GM18508 (cell line): ENCODE results near the gene NLRC3.

Experiments
- ATAC-seq: cut with Tn5 transposase; IDR thresholded peaks from one replicate; pipeline ENCODE4 v1.9.1; 2021; ENCODE audit warnings: moderate number of reproducible peaks; ENCODE audit not compliant: insufficient read depth, unreplicated experiment

The NLRC3 gene

DNA sequence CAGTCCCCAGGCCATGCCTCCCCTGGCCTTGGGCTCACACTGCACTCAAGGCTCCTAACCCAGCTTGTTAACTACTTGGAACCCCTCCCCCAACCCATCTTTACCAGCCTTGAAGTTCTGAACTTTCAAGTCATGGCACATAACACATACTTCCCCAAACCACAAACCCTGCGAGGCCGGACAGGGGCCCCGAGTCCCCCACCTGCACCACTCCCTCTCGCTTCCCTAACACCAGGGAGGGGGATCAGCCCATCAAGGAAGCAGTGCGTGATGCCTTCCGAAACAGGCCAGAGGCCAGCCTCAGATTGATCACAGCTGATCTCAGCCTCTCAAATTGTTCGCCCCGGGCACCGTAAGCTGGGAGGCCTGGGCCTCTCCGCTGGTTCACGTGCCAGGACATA lies 3.0 kb upstream of the NLRC3 start:
- ATAC-seq: no peak

DNA sequence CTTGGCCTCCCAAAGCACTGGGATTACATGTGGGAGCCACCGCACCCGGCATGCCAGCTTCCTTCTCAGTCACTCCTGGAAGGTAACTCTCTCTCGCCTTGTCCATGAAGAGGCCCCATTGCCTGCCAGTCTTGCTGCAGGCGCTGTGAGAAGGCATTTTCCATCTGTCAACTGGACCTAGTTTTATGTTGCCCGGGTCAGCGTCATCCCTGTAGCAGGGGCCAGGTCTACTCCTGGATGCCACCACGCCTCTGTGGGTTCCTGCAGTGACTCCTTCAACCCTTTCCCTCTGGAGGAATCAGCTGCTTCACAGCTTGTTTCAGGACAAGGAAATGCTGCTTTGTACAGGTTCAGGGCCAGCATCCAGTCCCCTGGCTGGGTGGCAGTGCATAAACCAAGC lies 2.6 kb upstream of the NLRC3 start:
- no peak for ATAC-seq

DNA sequence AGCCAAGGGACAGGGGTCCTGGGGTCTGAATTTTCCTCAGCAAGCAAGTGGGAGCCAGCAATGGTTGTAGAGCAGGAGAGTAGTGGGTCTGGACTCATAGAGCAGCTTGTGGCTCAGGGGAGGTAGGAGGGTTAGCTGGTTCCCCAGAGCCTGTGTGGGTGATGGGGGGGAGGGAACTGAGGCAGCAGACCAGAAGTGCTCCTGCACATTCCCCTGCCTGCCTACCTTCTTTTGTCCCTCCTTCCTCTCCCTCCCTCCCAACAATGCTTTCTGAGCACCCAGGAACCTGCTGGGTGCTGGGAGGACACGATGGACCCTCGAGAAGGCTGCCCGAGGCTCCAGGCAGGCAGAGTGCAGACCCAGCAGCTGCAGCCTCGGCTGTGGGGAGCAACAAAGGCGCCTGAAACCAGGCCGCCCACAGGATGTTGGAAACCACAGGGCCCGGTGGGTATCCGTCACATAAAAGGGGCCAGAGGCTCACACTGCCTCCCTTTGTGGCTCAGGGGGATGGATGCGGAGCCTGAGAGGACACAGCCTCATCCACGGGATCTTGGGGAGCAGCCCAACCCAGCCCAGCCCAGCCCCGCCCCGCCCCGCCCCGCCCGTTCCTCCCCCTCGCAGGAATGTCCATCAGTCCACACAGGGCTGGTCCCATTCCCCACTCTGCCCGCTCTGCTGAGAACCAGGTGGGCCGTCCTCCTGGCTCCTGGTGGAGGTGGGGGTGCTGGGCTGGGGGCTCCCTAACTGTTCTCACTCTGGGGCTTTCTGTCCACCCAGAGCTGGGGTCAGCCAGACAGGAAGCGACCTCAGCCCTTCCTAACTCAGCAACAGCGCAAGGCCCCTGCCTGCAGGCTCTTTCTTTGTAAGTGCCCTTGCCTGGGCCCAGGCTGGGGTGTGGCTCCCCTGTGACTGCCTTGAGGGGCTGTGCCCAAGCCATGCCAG lies 1.7 kb upstream of the NLRC3 start:
- ATAC-seq: no peak

DNA sequence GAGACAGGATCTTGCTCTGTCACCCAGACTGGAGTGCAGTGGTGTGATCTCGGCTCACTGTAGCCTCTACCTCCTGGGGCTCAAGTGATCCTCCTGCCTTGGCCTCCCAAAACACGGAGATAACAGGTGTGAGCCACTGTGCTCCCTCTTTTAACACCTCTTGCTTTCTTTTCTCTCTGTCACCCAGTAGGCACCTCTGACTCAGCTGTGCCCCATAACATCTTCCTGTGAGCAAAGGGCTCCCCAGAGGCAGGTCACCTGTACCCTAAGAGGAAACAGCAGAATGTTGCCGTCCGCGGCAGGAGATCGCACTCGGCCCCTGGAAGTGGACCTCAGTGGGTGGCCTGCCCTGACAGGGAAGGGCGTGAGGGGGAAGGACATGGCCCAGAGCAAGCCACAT lies 918 bp upstream of the NLRC3 start:
- no peak for ATAC-seq

DNA sequence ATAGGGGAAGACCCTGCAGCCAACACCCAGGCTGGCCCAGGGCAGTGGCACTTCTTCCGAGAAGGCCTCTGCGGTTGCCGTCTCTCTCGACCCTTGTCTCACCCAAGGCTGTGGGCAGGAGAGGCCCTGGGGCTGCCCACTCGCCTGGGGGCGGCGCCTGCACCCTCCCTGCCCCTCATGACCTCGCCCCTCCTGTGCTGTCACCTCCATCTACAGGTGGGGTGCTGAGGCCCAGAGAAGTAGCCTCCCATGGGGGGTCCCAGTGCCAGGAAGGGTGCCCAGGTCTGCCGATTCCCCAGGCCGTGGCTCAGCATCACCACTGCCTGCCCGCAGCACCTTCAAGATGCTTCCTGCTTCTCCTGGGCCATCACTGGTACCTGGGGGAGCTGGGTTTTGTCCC lies 992 bp downstream of the NLRC3 start:
- no peak for ATAC-seq

DNA sequence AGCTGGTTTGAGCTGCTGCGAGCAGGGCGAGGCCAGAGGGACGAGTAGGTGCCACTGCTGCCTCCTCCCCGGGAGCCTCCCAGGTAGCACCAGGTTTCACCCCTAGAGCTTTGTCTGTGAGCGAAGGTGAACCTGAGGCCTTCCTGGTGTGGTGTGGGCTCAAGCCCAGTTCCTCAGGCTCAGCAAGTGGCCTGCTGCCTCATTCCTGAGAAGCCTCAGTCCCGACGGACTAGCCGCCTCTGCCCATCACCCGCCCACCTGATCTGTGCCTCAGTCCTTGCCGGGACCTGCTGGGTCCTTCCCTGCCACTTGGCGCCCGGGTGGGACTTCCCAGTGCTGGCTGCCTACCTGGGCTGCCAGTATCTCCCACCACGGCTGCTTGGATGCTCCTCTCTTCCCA lies 1.7 kb downstream of the NLRC3 start:
- no peak for ATAC-seq

DNA sequence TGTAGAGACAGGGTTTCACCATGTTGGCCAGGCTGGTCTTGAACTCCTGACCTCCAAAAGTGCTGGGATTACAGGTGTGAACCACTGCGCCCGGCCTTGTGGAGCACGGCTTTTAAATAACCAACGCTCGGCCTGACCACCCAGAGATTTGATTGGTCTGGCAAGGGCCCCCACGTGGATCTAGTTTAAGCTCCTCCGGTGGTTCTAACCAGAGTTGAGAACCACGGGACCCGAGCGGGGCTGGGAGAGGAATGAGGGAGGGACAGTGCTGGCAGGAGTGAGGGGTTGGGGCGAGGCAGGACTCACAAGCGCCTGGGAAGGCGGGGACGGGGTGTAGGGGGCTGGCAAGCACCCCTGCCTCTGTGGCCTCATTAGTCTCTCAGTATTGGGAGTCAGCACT lies 3.0 kb downstream of the NLRC3 start:
- no peak for ATAC-seq

DNA sequence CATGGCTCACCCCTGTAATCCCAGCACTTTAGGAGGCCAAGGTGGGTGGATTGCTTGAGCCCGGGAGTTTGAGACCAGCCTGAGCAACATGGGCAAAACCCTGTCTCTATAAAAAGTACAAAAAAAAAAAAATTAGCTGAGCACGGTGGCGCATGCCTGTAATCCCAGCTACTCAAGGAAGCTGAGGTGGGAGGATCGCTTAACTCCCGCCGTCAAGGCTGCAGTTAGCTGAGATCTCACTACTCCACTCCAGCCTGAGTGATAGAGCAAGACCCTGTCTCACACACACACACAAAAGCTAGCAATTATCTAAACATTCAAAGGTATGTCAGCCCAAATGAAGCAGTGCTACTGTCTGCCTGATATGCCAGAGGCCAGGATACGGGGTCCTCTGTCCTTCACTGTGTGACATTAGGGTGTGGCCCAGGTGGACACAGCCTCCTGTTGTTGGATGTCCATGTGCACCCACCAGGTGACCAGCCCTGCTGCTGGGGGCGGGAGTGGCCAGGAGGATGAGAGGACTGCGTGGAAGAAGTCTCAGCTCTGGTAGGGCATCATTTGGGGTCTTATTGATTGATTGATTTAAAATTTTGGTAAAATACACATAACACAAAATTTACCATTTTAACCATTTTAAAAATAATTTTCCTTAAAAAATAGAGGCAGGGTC lies 3.9 kb downstream of the NLRC3 start:
- no peak for ATAC-seq

DNA sequence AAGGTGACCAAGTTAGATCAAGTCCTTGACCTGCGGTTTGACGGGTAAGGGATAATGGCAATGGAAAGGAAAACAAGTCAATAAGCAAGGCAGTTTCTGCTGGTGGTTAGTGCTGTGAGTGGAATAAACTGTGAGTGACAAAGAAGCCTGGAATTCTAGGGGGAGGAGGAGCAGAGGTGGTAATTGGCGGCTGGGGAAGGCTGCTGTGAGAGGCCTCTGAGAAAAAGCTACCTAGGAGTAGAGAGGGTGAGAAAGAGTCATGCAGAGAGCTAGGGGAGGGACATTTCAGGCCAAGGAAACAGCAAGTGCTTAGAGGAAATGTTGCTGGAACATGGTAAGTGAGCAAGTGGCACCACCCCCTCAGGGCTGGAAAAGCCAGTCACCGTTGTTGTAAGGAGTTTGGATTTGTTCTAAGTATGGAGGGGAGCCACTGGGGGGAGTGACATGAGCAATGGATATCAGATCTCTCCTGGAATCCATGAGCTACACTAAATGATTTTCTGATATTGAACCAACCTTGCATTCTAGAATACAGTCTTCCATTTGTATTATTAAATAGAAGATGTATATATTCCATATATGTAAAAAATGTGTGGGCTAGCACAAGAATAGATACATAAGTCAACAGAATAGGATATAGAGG lies 6.7 kb downstream of the NLRC3 start:
- ATAC-seq: no peak

DNA sequence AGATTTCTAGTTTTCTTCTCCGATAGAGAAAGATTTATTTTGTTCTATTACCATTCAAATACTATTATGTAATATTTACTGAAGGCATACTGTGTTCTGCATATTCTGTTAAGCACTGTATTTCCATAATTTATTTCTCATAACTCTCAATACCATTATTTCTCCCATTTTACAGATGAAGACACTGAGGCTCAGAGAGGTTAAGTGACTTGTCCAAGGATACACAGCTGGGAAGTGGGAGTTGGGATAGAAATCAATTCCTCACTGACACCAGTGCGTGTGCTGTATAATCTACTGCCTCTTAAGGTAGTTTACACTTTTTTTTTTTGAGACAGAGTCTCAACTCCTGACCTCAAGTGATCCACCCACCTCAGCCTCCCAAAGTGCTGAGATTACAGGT lies 7.4 kb downstream of the NLRC3 start:
- ATAC-seq: no peak

DNA sequence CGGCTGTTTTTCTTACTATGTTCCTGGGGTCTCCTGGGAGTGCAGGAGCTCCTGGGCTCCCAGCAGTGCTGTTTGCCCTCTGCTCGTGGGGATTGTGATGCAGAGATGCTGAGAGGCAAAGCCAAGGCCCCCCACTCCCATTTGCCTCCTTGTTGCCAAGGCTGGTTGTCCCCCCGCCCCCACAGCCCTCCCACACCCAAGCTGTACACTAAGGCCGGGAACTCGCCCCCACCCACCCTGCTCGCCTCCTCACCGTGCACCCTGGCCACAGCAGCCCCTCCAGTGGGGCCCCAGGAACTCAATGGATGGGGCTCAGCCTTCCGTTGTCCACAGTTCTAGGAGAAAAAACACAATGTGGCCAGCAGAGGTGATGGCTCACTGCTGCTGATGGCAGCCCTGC lies 10.2 kb downstream of the NLRC3 start:
- ATAC-seq: no peak

DNA sequence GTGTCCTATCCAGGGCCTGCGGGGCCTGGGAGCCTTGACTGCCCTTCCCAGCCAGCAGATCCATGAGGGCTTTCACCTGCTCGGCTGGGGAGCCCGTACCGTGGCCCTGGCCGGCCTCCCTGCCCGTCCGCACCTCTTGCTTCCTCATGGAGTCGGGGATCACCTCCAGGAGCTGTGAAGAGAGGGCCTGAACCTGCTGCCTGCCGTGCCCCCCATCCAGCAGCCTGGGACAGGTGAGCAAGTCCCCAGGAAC lies 12.4 kb downstream of the NLRC3 start:
- no peak for ATAC-seq

DNA sequence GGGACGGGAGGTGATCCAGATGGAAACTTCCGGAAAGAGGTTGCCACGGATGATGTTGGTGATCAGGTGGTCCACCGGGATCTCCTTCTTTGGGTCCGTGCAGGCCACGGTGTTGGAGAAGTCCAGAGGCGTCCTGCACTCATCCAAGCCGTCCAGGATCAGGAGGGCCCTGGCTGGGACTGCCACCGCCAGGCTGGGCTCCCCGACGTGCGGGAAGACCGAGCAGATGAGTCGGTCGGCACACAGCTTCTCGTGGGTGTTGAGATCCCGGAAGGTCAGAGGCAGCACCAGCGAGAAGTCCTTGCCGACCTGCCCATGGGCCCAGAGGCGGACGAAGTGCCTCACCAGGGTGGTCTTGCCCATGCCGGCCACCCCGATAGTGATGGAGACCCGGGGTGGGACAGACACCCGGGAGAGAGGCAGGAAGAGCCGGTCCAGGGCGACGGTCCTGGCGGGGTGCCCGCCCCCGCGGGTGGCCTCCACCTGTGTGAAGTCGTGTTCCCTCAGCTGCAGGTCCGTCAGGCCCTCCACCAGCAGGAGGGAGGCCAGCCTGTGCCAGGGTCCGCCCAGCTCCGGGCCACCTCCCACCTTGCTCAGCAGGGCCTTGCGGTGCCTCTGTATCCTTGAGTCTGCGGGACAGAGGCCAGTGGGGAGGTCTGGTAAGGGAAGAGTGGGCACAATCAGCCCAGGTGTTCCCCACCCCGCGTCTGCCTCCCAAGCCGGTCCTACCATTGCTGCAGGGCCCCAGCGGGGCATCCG lies 12.9 kb downstream of the NLRC3 start:
- no peak for ATAC-seq

DNA sequence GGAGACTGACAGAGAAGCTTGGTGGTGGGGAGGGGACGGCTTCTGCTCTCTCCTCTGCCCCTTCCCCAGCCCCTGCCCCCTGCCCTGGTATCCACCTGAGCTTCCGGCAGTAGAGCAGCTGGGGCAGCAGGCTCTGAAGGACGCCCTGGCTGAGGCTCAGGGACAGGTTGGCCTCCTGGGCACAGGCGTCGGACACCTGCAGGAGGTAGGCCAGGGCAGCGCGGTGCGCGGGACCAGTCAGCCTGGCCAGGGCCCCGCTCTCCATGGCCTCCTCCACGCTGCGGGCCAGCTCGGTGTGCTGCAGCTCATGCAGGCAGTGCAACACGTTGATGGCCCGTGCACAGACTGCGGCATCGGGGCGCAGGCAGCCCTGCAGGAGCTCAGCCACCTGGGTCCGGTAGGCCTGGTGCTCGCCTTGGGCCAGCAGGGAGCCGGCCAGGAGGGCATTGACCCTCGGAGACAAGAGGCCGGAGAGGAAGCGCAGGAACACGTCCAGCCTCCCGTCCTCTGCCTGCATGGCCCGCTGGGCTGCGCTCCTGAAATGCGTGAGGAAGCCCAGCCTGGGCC lies 14.2 kb downstream of the NLRC3 start:
- no peak for ATAC-seq

DNA sequence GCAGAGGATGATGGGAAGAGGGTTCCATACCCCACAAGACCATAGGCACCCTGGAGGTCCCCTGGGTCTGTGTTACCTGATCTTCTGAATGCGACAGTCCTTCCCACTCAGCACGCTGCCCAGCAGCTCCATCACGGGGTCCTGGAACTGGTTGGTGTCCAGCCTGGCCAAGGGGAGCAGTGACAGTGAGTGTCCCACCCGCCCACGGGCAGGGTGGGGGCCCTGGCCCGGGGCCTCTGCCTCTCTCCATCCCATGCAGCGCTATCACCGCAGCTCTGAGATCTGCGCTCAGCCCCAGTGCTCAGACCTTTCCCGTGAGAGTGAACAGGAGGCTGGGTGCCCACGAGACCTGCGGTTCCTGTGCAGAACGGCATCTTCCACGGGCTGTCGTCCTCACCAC lies 15.6 kb downstream of the NLRC3 start:
- ATAC-seq: no peak

DNA sequence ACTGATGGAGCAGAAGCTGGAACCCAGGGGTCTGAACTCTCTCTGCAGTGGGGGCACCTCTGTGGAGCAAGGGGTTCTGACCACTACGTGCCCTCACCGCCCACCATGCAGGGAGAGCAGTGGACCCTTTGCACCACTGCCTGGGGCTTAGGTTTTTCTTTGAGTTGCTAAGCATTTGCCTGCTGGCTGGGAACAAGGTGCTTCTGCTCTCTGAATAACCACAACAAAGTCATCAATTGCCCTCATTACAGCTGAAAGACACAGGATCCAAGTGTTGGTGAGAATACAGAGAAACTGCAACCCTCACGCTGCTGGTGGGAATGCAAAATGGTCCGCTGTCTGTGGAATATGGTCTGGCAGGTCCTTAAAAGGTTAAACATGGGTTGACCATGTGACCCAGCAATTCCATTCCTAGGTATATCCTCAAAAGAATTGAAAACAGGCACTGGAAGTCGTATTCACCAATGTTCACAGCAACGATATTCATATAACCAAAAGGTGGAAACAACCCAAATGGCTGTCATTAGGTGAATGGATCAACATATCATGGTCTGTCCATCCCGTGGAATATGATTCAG lies 22.8 kb downstream of the NLRC3 start:
- ATAC-seq: no peak

DNA sequence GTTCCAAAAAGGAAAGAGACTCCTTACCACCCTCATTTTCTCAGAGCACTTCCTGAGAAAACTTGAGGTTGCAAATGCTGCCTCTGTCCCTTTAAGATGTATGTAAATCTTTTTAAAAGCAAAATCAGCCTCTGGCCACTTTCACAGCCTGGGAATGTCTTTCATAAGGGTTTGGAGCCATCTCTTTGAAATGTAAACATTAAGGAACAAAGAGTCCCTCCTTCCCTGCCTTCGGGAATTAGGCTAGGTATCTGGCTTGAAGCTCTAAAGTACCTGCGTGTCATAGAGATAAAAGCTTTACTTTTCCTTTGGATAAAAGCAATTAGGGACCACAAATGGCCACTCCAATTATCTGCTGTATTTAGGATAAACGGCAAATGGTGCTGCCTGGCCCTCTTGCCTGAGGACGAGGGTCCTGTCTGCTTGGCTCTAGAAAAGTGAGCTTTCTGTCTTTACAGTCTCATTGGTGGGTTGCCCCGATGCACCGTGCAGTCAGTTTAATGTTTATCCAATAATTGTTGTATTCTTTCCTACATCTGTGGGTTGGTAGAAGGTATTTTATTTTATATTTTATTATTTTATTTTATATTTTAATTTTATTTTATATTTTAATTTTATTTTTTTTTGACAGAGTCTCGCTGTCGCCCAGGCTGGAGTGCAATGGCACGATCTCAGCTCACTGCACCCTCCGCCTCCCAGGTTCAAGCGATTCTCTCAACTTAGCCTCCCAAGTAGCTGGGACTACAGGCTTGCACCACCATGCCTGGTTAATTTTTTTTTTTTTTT lies 23.9 kb downstream of the NLRC3 start:
- ATAC-seq: no peak

DNA sequence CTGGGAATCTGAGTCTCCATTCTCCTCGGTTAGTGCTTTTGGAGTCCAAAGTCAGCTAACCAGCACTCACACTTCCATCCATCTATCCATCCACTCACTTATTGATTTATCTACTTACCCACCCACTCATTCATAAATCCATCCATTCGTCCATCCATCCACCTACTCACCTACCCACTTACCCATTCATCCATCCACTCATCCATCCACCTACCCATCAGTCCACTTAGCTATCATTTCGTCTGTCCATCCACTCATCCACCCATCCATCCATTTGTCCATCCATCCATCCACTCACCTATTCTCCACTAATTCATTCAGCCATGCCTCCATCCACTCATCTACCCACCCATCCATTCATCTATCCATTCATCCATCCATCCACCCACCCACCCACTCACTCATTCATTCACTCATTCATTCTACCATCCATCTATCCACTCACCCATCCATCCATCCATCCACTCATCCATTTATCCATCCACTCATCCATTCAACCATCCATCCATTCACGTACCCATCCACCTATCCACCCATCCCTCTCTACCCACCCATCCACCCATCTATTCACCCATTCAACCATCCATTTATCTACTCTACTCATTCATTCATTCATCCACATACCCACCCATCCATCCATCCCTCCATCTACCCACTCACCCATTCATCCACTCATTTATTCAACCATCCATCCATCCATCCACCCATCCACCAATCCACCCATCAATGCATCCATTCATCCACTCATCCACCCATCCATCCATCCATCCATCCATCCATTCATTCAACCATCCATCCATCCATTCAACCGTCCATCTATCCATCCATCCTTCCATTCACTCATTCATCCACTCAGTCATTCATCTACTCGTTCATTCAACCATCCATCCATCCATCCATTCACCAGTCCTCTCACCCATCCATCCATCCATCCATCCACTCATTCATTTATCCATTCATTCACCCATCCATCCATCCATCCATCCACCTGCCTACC lies 26.1 kb downstream of the NLRC3 start:
- ATAC-seq: no peak
